Measurements from ENCODE around the gene ZNF79. TPM values are rescaled to one million over a fixed set of nuclear protein-coding genes. Genes with fewer than 3 reads are reported as not detected.

Gene ZNF79
- total RNA-seq, 1 donor from 2014 or later: 14.4 TPM

GRCh38 chr9:127485995-127486394, 61.8 kb downstream of the ZNF79 start:
- Mint-ChIP-seq H3K36me3 (ENCODE audit: low read depth) (peaks cover 23% of the 10 kb centered on the region), H3K4me1 (ENCODE audit: low read depth) (no peaks in the 10 kb centered on the region), H3K27me3 (ENCODE audit: low read depth) (no peaks in the 10 kb centered on the region), H3K9me3 (no peaks in the 10 kb centered on the region), H3K27ac (no peak overlapping the region), H3K4me3 (ENCODE audit: low read depth) (no peak overlapping the region)
- intact Hi-C loops (cut with micrococcal nuclease): no loop called here
- DNase-seq (ENCODE audit: low spot score): no peak

GRCh38 chr9:127488946-127489345, 64.8 kb downstream of the ZNF79 start:
- H3K27ac Mint-ChIP-seq: no peak overlapping the region
- H3K36me3 Mint-ChIP-seq (ENCODE audit: low read depth): peaks cover 25% of the 10 kb centered on the region
- H3K4me3 Mint-ChIP-seq (ENCODE audit: low read depth): no peak overlapping the region
- no peaks in the 10 kb centered on the region for H3K27me3 Mint-ChIP-seq (ENCODE audit: low read depth)
- no peaks in the 10 kb centered on the region for H3K4me1 Mint-ChIP-seq (ENCODE audit: low read depth)
- intact Hi-C loops (cut with micrococcal nuclease): no loop called here
- DNase-seq (ENCODE audit: low spot score): no peak
- H3K9me3 Mint-ChIP-seq: no peaks in the 10 kb centered on the region

DNA sequence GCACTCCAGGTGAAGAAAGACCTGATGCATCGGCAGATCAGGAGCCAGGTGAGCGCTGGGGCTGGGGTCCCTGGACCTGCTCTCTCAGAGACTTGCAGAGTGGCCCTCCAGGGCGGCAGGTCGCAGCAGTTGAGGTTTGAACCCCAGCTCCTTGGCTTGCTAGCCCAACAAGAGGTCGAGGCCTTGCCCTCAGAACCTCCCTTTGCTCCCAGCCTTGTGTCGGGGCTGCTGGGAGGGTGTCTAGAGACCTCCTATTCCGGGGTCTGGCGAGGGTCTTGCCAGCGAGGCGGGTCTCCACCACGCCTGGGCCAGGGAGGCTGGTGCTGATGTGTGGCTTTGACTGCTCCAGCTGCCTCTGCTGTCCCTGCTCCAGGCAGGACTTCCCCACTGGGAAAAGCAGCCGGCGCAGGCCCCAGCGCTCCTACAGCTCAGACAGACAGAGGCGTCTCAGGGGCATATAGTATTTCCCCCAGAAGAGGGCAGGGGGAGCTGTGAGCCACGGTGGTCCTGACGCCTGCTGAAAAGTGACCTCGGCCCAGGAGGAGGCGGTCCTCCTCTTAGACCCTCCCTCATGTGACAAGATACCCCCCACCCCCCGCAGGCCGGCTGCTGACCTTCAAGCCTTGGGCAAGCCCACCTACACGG, 65.4 kb downstream of the ZNF79 start:
- Mint-ChIP-seq H3K4me3 (ENCODE audit: low read depth) (no peak overlapping the region), H3K9me3 (no peaks in the 10 kb centered on the region), H3K27ac (no peak overlapping the region), H3K4me1 (ENCODE audit: low read depth) (no peaks in the 10 kb centered on the region), H3K36me3 (ENCODE audit: low read depth) (peaks cover 24% of the 10 kb centered on the region), H3K27me3 (ENCODE audit: low read depth) (no peaks in the 10 kb centered on the region)
- DNase-seq (ENCODE audit: low spot score): no peak
- intact Hi-C loops (cut with micrococcal nuclease): no loop called here

DNA sequence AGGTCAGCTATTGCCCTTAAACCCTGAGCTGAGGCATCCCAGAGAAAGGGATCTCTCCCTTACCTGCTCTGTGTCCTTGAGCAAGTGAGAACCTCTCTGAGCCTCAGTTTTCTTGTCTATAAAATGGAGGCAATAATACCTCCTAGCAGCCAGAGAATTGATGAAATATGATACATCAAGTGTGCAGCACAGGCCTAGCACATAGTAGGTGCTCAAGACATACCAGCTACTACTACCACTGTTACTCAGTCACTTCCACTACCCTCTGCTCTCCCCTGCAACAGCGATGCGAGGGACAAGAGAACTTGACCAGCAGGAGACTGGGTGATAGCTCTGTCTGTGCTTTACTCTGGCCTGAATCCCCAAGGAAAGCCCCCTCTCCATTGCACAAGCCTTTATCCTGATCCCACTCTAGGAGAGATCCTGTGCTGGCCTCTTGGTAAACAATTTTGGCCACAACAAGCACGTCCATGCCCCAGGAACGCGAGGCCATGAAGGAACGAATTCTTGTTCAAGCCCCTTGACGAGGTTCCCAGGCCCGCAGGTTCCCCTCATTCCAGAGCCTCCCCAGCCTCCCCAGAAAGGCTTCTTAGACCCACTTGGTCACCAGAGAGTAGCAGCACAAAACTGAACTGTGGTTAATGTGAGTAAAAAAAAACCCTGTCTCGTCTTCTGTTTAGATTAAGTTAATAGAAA, 66.5 kb downstream of the ZNF79 start:
- no peak for DNase-seq (ENCODE audit: low spot score)
- intact Hi-C loops (cut with micrococcal nuclease): no loop called here
- no peaks in the 10 kb centered on the region for H3K9me3 Mint-ChIP-seq
- H3K4me3 Mint-ChIP-seq (ENCODE audit: low read depth): no peak overlapping the region
- no peaks in the 10 kb centered on the region for H3K4me1 Mint-ChIP-seq (ENCODE audit: low read depth)
- no peak overlapping the region for H3K27ac Mint-ChIP-seq
- H3K27me3 Mint-ChIP-seq (ENCODE audit: low read depth): no peaks in the 10 kb centered on the region
- peaks cover 22% of the 10 kb centered on the region for H3K36me3 Mint-ChIP-seq (ENCODE audit: low read depth)

DNA sequence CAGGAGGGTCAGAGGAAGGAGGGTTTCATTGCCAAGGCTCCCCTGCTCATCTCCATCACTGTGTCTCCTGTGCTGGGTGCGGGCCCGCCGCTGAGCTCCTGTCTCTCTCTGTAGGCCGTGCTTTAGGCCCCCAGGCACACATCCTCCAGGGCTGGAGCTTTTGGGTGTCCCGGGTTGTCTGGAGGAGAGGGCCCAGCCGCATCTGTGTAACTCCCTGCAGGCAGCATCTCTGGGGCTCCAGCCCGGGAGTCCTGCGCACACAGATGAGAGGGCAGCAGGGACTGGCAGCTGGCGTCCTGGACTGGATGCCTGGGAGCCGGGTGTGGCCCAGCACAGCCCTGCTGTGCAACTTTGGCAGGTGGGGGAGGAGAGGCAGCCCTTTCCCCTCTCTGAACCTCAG, 67.3 kb downstream of the ZNF79 start:
- Mint-ChIP-seq H3K4me1 (ENCODE audit: low read depth) (no peaks in the 10 kb centered on the region), H3K27me3 (ENCODE audit: low read depth) (no peaks in the 10 kb centered on the region), H3K9me3 (no peaks in the 10 kb centered on the region), H3K36me3 (ENCODE audit: low read depth) (peaks cover 20% of the 10 kb centered on the region), H3K4me3 (ENCODE audit: low read depth) (no peak overlapping the region), H3K27ac (no peak overlapping the region)
- no peak for DNase-seq (ENCODE audit: low spot score)
- intact Hi-C loops (cut with micrococcal nuclease): no loop called here

DNA sequence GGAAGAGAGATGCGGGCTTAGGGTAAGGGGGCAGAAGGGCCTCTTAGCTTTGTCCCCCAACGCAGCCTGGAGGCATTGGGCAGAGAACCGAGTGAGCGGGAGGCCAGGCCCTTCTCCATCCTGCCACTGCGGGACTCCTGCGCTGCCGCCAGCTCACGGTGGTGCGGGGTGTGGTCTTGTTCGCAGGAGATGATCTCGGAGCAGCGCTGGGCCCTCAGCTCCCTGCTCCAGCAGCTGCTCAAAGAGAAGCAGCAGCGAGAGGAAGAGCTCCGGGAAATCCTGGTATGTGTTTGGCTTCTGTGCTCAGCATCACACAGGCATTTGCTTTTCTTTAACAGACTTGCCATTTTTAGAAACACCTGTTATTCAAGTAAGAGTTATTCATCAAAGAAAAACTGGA, 68.4 kb downstream of the ZNF79 start:
- no peaks in the 10 kb centered on the region for H3K9me3 Mint-ChIP-seq
- DNase-seq (ENCODE audit: low spot score): no peak
- intact Hi-C loops (cut with micrococcal nuclease): no loop called here
- no peak overlapping the region for H3K27ac Mint-ChIP-seq
- H3K4me1 Mint-ChIP-seq (ENCODE audit: low read depth): no peaks in the 10 kb centered on the region
- H3K36me3 Mint-ChIP-seq (ENCODE audit: low read depth): peaks cover 19% of the 10 kb centered on the region
- H3K4me3 Mint-ChIP-seq (ENCODE audit: low read depth): no peak overlapping the region
- H3K27me3 Mint-ChIP-seq (ENCODE audit: low read depth): no peaks in the 10 kb centered on the region

DNA sequence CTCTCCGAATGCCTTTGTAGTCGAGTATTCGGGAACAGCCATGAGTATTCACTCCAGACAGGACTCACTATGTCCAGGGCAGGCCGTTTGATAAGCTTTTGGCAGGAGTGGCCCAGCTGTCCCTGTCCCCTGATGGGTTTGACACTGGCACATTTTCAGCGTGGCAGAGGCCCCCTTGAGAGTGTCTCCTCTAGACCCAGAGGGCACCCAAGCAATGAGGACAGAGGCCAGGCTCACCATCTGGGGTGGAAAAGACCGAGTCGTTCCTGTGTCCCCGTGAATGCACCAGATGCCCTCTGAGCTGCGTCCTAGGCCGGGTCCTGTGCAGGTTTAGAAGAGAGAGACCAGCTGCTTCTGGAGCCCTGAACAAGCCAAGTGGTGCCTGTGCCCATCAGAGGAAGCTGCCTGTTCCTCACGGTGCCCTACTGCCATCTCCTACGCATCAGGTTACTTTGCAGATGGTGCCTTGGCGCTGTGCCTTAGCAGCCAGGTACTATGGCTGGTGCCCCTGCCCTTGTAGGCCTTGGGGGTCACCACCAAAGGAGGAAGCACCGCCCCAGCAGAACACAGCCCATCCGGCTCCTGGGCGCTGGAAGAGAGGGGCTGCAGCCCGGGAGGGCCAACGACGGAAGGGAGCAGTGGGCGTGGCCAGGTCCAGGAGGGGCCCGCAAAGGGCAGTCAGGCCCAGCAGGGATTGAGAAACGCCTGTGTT, 69.6 kb downstream of the ZNF79 start:
- H3K9me3 Mint-ChIP-seq: no peaks in the 10 kb centered on the region
- H3K36me3 Mint-ChIP-seq (ENCODE audit: low read depth): peaks cover 17% of the 10 kb centered on the region
- no peaks in the 10 kb centered on the region for H3K4me1 Mint-ChIP-seq (ENCODE audit: low read depth)
- intact Hi-C loops (cut with micrococcal nuclease): no loop called here
- DNase-seq (ENCODE audit: low spot score): no peak
- H3K27ac Mint-ChIP-seq: no peak overlapping the region
- H3K27me3 Mint-ChIP-seq (ENCODE audit: low read depth): no peaks in the 10 kb centered on the region
- no peak overlapping the region for H3K4me3 Mint-ChIP-seq (ENCODE audit: low read depth)

- H3K27me3 Mint-ChIP-seq (ENCODE audit: low read depth): no peaks in the 10 kb centered on the region
- intact Hi-C loops (cut with micrococcal nuclease): no loop called here
- no peaks in the 10 kb centered on the region for H3K9me3 Mint-ChIP-seq
- no peaks in the 10 kb centered on the region for H3K4me1 Mint-ChIP-seq (ENCODE audit: low read depth)
- no peak for DNase-seq (ENCODE audit: low spot score)
- no peak overlapping the region for H3K4me3 Mint-ChIP-seq (ENCODE audit: low read depth)
- H3K27ac Mint-ChIP-seq: no peak overlapping the region
- H3K36me3 Mint-ChIP-seq (ENCODE audit: low read depth): peaks cover 14% of the 10 kb centered on the region
Measured at GRCh38 chr9:127494304-127494702, 70.1 kb downstream of the ZNF79 start.

Other genes starting within 250 kb of the ZNF79 start
- 1.9 and 2.9 TPM in 2 replicates for gene GARNL3, start 159.6 kb upstream of the ZNF79 start, total RNA-seq
- gene SLC2A8, start 27.2 kb upstream of the ZNF79 start, total RNA-seq: 9.8 and 10.7 TPM in 2 replicates
- gene RPL12, start 27.0 kb downstream of the ZNF79 start, total RNA-seq: 1,311 and 1,325 TPM in 2 replicates
- gene LRSAM1, start 27.1 kb downstream of the ZNF79 start, total RNA-seq: 26.4 and 26.6 TPM in 2 replicates
- 44.5 and 48.9 TPM in 2 replicates for gene STXBP1, start 187.9 kb downstream of the ZNF79 start, total RNA-seq

All from activated T-helper 2 cell treated with anti-CD3 and anti-CD28 coated beads, Interferon-gamma antibody, Interleukin-2, Interleukin-4, amounts not matched to agents 10 μg/mL and 5 μg/mL and 100 μg/mL, durations not matched to agents 14 hours and 24 hours and 36 hours (primary cell).